ENCODE results near the gene TAOK1.

TAOK1 gene

DNA sequence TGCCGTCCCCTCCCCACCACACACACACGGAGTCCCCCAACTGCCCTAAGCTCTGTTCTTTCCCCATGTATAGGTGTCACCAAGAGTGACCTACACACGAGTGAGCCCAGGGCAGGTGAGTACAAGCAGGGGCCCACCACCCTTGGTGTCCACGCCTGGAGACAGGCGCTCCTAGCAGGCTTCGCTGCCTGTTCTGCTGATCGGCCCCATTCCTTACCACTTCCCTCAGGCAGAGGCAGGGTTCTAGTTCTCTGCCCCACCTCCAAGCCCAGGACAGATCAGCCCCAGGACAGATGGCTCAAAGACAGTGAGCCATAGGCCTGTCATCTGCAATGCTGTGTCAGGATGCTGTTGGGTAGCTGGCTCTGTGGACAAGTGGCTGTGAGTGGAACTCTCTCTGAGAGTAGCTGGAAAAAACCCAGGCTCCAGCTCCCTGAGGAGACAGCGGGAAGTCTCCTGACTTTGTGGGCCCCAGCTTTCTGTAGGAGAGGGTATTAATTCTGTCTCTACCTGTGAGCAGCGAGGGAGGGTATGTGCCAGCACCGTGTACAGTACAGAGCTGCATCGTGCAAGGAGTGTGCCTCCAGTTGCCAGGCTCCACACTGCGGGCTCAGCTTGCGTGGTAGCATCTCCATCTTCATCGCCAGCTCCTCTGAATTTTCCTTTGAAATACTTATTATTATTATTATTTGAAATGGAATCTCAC, 179.2 kb downstream of the TAOK1 start:
- H3K27ac ChIP-seq = peak overlapping the region; percentile 98
- ChIA-PET CTCF (interaction anchor here (1.0 to 1.7 kb wide), 2 partner anchors 22 to 39 kb away, joined by 3 to 4 read pairs; no protein-coding TSS in a partner anchor), POLR2A (ENCODE audit: low non-redundant PET) (interaction anchor here (0.5 kb wide), 1 partner anchor 13 kb away, joined by 6 read pairs; no protein-coding TSS in a partner anchor)
- DNase-seq (ENCODE audit: low spot score) = peak; percentile 19
- TF ChIP-seq CTCF (conservative IDR thresholded peaks at IDR 0.05; ENCODE audit: low read depth) = no peak

DNA sequence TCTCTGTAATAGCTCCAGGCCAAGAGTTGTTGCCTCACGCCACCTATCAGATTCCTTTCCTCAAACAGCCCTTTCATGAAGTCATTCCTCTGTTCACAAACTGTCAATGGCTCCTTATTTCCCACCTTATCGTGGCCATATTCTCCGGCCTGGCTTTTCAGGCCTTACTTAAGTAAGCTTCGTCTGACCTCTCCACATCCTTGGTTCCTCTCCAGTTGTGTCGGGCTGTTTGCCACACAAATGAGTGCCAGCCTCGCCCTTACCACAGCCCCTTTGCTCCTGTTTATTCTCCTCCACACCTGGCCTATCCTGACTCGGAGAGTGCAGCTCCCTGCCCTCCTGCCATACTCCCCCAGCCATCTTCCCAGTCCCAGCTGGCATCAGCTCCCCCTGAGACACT, 180.4 kb downstream of the TAOK1 start:
- CTCF ChIA-PET = interaction anchor here (0.6 to 1.7 kb wide), 2 partner anchors 10 to 21 kb away, joined by 3 to 4 read pairs; no protein-coding TSS in a partner anchor
- no peak for TF ChIP-seq CTCF (conservative IDR thresholded peaks at IDR 0.05; ENCODE audit: low read depth)

GRCh38 chr17:29571486-29571882, 181.3 kb downstream of the TAOK1 start:
- no peak for TF ChIP-seq CTCF (conservative IDR thresholded peaks at IDR 0.05; ENCODE audit: low read depth)
- ChIA-PET POLR2A (ENCODE audit: low non-redundant PET) (no interaction called here), CTCF (interaction anchor here (0.7 to 1.7 kb wide), 5 partner anchors 20 to 142 kb away, joined by 3 to 6 read pairs (median 4); no protein-coding TSS in a partner anchor)
- DNase-seq (ENCODE audit: low spot score) = no peak
- H3K27ac ChIP-seq = peak overlapping the region; percentile 99

More for the DNA sequence above, 180.4 kb downstream of the TAOK1 start:
- DNase-seq (ENCODE audit: low spot score) = no peak
- H3K27ac ChIP-seq = peak overlapping the region; percentile 23; the same call in 1 of the 2 replicates
- POLR2A ChIA-PET (ENCODE audit: low non-redundant PET) = no interaction called here

DNA sequence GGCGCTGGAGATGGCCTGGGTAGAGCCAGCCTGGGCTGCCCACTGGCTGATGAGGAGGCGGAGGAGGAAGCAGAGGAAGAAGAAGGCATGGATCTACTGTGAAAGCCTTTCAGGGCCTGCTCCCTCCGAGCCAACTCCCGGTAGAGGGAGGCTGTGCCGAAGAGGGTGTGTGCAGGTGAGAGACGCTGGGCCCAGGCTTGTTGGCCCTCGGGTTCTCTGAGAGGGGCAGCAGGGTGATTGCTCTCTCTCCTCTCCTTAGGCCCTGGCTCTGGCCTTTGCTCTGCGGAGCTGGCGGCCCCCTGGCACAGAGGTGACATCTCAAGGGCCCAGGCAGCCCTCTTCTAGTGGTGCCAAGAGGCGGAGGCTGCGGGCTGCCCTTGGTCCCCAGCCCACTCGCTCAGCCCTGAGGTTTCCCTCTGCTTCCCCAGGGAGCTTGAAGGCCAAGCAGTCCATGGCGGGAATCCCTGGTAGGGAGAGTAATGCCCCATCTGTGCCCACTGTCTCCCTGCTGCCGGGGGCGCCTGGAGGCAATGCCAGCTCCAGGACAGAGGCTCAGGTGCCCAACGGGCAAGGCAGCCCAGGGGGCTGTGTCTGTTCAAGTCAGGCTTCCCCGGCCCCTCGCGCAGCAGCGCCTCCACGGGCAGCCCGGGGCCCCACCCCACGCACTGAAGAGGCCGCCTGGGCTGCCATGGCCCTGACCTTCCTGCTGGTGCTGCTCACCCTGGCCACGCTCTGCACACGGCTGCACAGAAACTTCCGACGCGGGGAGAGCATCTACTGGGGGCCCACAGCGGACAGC, 181.9 kb downstream of the TAOK1 start:
- CTCF ChIA-PET = interaction anchor here (0.7 to 1.1 kb wide), 4 partner anchors 20 to 143 kb away, joined by 3 to 6 read pairs (median 4); no protein-coding TSS in a partner anchor
- H3K27ac ChIP-seq = peak overlapping the region; percentile 99
- TF ChIP-seq CTCF (conservative IDR thresholded peaks at IDR 0.05; ENCODE audit: low read depth) = no peak
- DNase-seq (ENCODE audit: low spot score) = no peak
- POLR2A ChIA-PET (ENCODE audit: low non-redundant PET) = no interaction called here

DNA sequence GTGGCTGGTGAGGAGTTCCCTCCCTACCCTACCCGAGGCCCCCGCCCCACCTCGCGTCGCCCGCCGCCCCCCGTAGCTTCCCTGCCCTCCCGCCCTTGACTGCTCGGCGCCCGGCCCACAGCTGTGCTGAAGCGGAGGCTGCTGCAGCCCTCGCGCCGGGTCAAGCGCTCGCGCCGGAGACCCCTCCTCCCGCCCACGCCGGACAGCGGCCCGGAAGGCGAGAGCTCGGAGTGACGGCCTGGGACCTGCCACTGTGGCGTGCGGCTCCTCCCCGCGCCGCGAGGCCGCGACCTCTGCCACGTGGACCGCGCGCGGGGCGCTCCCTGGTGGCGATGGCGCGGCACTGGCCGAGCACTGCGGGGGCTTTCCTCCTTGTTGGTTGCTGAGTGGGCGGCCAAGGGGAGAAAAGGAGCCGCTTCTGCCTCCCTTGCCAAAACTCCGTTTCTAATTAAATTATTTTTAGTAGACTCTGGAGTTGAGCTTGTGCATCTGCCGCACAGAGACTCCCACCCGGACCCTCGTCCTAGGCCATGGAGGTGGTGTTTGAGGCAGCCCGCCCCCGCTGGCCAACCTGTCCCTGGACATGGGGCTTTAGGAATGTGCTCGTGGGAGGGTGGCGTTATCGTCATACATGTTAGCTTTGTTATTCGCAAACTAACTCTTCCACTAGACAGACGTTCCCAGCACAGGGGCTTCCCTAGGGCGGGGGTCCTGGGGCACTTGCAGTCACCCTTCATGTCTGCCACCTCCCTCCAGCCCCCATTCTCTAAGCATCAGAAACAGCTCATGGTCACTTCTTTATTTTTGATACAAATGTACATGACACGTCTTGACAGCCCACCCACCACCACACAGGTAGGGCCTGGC, 182.8 kb downstream of the TAOK1 start:
- ChIA-PET CTCF (interaction anchor here (0.7 to 1.1 kb wide), 3 partner anchors 10 to 22 kb away, joined by 3 to 4 read pairs (median 3); no protein-coding TSS in a partner anchor), POLR2A (ENCODE audit: low non-redundant PET) (no interaction called here)
- H3K27ac ChIP-seq = peak overlapping the region; percentile 99
- 0 out of 2 replicates have a peak, but pooled peaks have one; percentile 15 for TF ChIP-seq CTCF (conservative IDR thresholded peaks at IDR 0.05; ENCODE audit: low read depth)
- no peak for DNase-seq (ENCODE audit: low spot score)

Measured in RWPE1 (cell line).